B cell (primary cell): ENCODE data around the gene FBLN2. TPM values are rescaled to one million over a fixed set of nuclear protein-coding genes. Genes with fewer than 3 reads are reported as not detected.

Experiments used
- ATAC-seq: fragments of 200-7000 bp; cut with Tn5 transposase; one replicate; pipeline ENCODE4 v1.10.0; 2021; ENCODE audit warnings: low read depth, mild to moderate bottlenecking, moderate number of reproducible peaks, moderate library complexity
- CTCF ChIA-PET: fragments of 350-600 bp; sonication (Branson Sonifier 250); formaldehyde crosslinking; loops from one replicate; lab custom pipeline; 2021; ENCODE audit warnings: antibody characterized with exemption, inconsistent platforms; lab: Charles Lee
- POLR2A ChIA-PET: fragments of 350-600 bp; sonication (Branson Sonifier 250); formaldehyde crosslinking; loops from one replicate; lab custom pipeline; 2021; ENCODE audit warnings: antibody characterized with exemption; lab: Charles Lee
- DNase-seq: peaks from one replicate; pipeline ENCODE4 v3.0.0; 2013
- H2AFZ ChIP-seq: 2 replicates; pipeline ENCODE4 v1.6.1; 2012; ENCODE audit warnings: mild to moderate bottlenecking, low read depth, low read length; ENCODE audit not compliant: insufficient read depth, poor library complexity, severe bottlenecking
- H3K27ac ChIP-seq, 2 donors: 1 replicate in 1 of 2; 2 replicates in 1 of 2; pipeline ENCODE4 v1.5.1; 2012 to 2013; ENCODE audit warnings: low read length in 2 of 2, mild to moderate bottlenecking in 2 of 2, moderate library complexity in 1 of 2
- H3K27me3 ChIP-seq, 4 experiments: fragments of 200-600 bp in 1 of 4; sonication (generic) in 1 of 4; replicated peaks in 1 of 4; 1 replicate in 2 of 4; 2 replicates in 2 of 4; pipeline versions ENCODE4 v1.6.1 to v1.7.0; 2013 to 2016; ENCODE audit warnings: low read length in 3 of 4, mild to moderate bottlenecking in 2 of 4, mixed read lengths in 1 of 4, moderate library complexity in 1 of 4; ENCODE audit not compliant: insufficient read depth in 4 of 4, control insufficient read depth in 3 of 4; ENCODE audit errors: control extremely low read depth in 1 of 4
- H3K36me3 ChIP-seq, 2 experiments: replicated peaks in 1 of 2; 1 replicate in 1 of 2; 2 replicates in 1 of 2; pipeline versions ENCODE4 v1.6.1 to v1.7.1; 2013; ENCODE audit warnings: low read length in 1 of 2; ENCODE audit not compliant: insufficient read depth in 2 of 2, control insufficient read depth in 1 of 2; ENCODE audit errors: control extremely low read depth in 1 of 2, extremely low read depth in 1 of 2
- H3K4me1 ChIP-seq, 2 donors: fragments of 200-600 bp in 1 of 2; sonication (generic) in 1 of 2; 1 replicate in 1 of 2; 2 replicates in 1 of 2; pipeline versions ENCODE4 v1.5.1 to v1.6.1; 2013 to 2017; ENCODE audit warnings: low read length in 2 of 2; ENCODE audit not compliant: control insufficient read depth in 2 of 2, insufficient read depth in 2 of 2
- H3K4me2 ChIP-seq: replicated peaks from 2 replicates; pipeline ENCODE3; 2012; ENCODE audit warnings: mild to moderate bottlenecking, low read depth, low read length; ENCODE audit not compliant: poor library complexity, severe bottlenecking
- H3K4me3 ChIP-seq, 5 experiments: fragments of 200-600 bp in 1 of 5; sonication (generic) in 1 of 5; 1 replicate in 3 of 5; 2 replicates in 2 of 5; pipeline versions ENCODE4 v1.5.1 to v1.7.0; 2011 to 2016; ENCODE audit warnings: low read length in 4 of 5, mild to moderate bottlenecking in 4 of 5, low read depth in 2 of 5, control low read depth in 1 of 5, moderate library complexity in 1 of 5; ENCODE audit not compliant: insufficient read depth in 1 of 5; ENCODE audit errors: control extremely low read depth in 1 of 5, extremely low read depth in 1 of 5
- H3K79me2 ChIP-seq: fragments of 200-600 bp; sonication (generic); one replicate; pipeline ENCODE4 v1.6.0; 2016; ENCODE audit warnings: low read length; ENCODE audit not compliant: control insufficient read depth, insufficient read depth
- H3K9ac ChIP-seq: fragments of 200-600 bp; sonication (generic); 2 replicates; pipeline ENCODE4 v1.6.1; 2017; ENCODE audit warnings: mild to moderate bottlenecking, low read length, moderate library complexity
- H3K9me3 ChIP-seq, 3 donors: one replicate each; pipeline versions ENCODE4 v1.6.1 to v1.7.1; 2013; ENCODE audit warnings: low read length in 2 of 3; ENCODE audit not compliant: control insufficient read depth in 2 of 3, insufficient read depth in 1 of 3; ENCODE audit errors: control extremely low read depth in 1 of 3
- H4K20me1 ChIP-seq: 2 replicates; pipeline ENCODE4 v1.6.0; 2012; ENCODE audit warnings: mild to moderate bottlenecking, low read length; ENCODE audit not compliant: insufficient read depth, control insufficient read depth, poor library complexity, severe bottlenecking
- H3K27ac Mint-ChIP-seq: one replicate; pipeline ENCODE4 v1.8.0; 2021; ENCODE audit warnings: mixed read lengths
- H3K27me3 Mint-ChIP-seq: one replicate; pipeline ENCODE4 v1.8.0; 2021; ENCODE audit warnings: mixed read lengths
- H3K4me1 Mint-ChIP-seq: one replicate; pipeline ENCODE4 v1.8.0; 2021; ENCODE audit warnings: mixed read lengths
- H3K4me3 Mint-ChIP-seq: one replicate; pipeline ENCODE4 v1.8.0; 2021; ENCODE audit warnings: mixed read lengths
- H3K9me3 Mint-ChIP-seq: one replicate; pipeline ENCODE4 v1.8.0; 2022; ENCODE audit warnings: mixed read lengths; ENCODE audit not compliant: insufficient read depth
- EZH2 ChIP-seq: IDR thresholded peaks from 2 replicates; pipeline ENCODE4 v1.6.1; 2012; ENCODE audit warnings: borderline replicate concordance, low read depth, mild to moderate bottlenecking, moderate library complexity, low read length; ENCODE audit not compliant: insufficient read depth, poor library complexity, severe bottlenecking
- WGBS: methylation state at CpG from one replicate; pipeline ENCODE4 v1.1.5; 2013; ENCODE audit warnings: missing lambda C conversion rate; ENCODE audit not compliant: insufficient coverage; 5-methylcytosine and 5-hydroxymethylcytosine counted together
- intact Hi-C: fragments of 100-400 bp; cut with micrococcal nuclease; formaldehyde crosslinking; loops from one replicate; pipeline ENCODE4 v1.10.0; 2022
- polyA plus RNA-seq: library from polyadenylated mRNA; depleted of rRNA; stranded (reverse); fragments of >200 nt; gene quantifications from 2 replicates; pipeline ENCODE4 v1.2.3, GENCODE V29; 2012
- total RNA-seq, 2 donors: library from RNA; stranded (reverse); fragments of 120-200 nt in 1 of 2; gene quantifications; 1 replicate in 1 of 2; 2 replicates in 1 of 2; pipeline versions ENCODE4 v1.2.3 to v1.2.4, GENCODE V29; 2013 to 2022
- TF ChIP-seq, protein P1 (sequence below): fragments of 200-600 bp; IDR thresholded peaks from one replicate; pipeline ENCODE4 v1.8.0; 2022; ENCODE audit warnings: antibody characterized with exemption, mild to moderate bottlenecking

FBLN2 gene
- total and polyA plus RNA-seq, 2 donors (not counting 1 experiment from before 2014, with no cell fraction given), result 3.6 to 8.2 TPM

- POLR2A ChIA-PET, result no interaction called here
- H3K4me1 Mint-ChIP-seq, result peaks cover 7% of the 10 kb centered on the region
- TF ChIP-seq EZH2, result no peak
- TF ChIP-seq, protein P1, sequence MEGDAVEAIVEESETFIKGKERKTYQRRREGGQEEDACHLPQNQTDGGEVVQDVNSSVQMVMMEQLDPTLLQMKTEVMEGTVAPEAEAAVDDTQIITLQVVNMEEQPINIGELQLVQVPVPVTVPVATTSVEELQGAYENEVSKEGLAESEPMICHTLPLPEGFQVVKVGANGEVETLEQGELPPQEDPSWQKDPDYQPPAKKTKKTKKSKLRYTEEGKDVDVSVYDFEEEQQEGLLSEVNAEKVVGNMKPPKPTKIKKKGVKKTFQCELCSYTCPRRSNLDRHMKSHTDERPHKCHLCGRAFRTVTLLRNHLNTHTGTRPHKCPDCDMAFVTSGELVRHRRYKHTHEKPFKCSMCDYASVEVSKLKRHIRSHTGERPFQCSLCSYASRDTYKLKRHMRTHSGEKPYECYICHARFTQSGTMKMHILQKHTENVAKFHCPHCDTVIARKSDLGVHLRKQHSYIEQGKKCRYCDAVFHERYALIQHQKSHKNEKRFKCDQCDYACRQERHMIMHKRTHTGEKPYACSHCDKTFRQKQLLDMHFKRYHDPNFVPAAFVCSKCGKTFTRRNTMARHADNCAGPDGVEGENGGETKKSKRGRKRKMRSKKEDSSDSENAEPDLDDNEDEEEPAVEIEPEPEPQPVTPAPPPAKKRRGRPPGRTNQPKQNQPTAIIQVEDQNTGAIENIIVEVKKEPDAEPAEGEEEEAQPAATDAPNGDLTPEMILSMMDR, result no peak
Observed at GRCh38 chr3:13659221-13659969, 110.5 kb downstream of the FBLN2 start.

More at GRCh38 chr3:13659221-13659969, 110.5 kb downstream of the FBLN2 start:
- ATAC-seq (no peak), DNase-seq (no peak)
- H3K36me3 ChIP-seq, result no peaks in the 10 kb centered on the region
- no peak overlapping the region for H3K4me3 ChIP-seq
- H3K79me2 ChIP-seq, result no peaks in the 10 kb centered on the region
- CTCF ChIA-PET, result interaction anchor here (1.0 to 2.4 kb wide), 3 partner anchors 9 to 160 kb away, joined by 3 to 10 read pairs (median 6); no protein-coding TSS in a partner anchor
- peaks cover 4 to 8% of the 10 kb centered on the region in 2 donors for H3K4me1 ChIP-seq
- H3K9me3 ChIP-seq, result peaks cover 0 to 12% (median 0%) of the 10 kb centered on the region in 3 donors
- no peak overlapping the region for H3K27ac ChIP-seq
- H3K4me2 ChIP-seq, result no peak overlapping the region
- 77% methylated on average over 6 of the region's 12 CpGs for WGBS
- Mint-ChIP-seq H3K4me3 (no peak overlapping the region), H3K9me3 (no peaks in the 10 kb centered on the region), H3K27me3 (peaks cover 37% of the 10 kb centered on the region), H3K27ac (no peak overlapping the region)
- no peaks in the 10 kb centered on the region for H4K20me1 ChIP-seq
- peaks cover 0 to 43% (median 12%) of the 10 kb centered on the region in 4 experiments for H3K27me3 ChIP-seq
- intact Hi-C loops, result loop anchor here (5.0 to 10.0 kb wide), 3 partner anchors 215 to 1905 kb away; no protein-coding TSS in a partner anchor
- no peak overlapping the region for H2AFZ ChIP-seq
- no peak overlapping the region for H3K9ac ChIP-seq
